HG03558 (cell line): ENCODE measurements around the gene FAM114A1.
"Not testable (repeated sequence)": the region's sequence is repeated elsewhere in the genome, so short reads cannot be mapped to it uniquely, and the experiment has no call there.

Experiments used
- ATAC-seq: cut with Tn5 transposase; IDR thresholded peaks from one replicate; pipeline ENCODE4 v1.9.1; 2021; ENCODE audit warnings: moderate number of reproducible peaks; ENCODE audit not compliant: unreplicated experiment; ENCODE audit errors: extremely low read depth

The FAM114A1 gene

GRCh38 chr4:38896940-38897339 is 29.3 kb downstream of the FAM114A1 start:
- no peak for ATAC-seq

DNA sequence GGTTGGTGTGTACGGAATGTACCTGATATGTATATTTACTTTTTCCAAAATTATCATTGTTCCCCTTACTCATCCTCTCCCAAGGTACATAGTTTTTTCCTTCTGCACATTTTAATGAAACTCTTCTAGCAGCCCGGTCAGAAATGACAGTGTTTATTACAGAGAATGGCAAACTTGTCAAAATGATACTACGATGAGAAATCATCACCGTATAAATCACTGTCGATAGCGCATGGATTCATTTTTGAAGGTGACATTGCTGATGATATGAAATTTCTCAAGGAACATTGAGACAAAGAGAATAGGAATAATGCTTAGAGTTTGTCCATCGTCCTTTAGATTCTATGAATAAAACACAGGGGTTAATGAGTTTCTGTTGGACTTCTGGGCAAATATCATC is 30.6 kb downstream of the FAM114A1 start:
- ATAC-seq, result no peak

GRCh38 chr4:38902221-38902620 is 34.6 kb downstream of the FAM114A1 start:
- no peak for ATAC-seq

GRCh38 chr4:38902695-38903094 is 35.1 kb downstream of the FAM114A1 start:
- no peak for ATAC-seq

GRCh38 chr4:38904090-38904666 is 36.6 kb downstream of the FAM114A1 start:
- no peak for ATAC-seq

- no peak for ATAC-seq
Measured at GRCh38 chr4:38904682-38905081, 37.1 kb downstream of the FAM114A1 start.

GRCh38 chr4:38905652-38906385 is 38.2 kb downstream of the FAM114A1 start:
- ATAC-seq, result no peak

DNA sequence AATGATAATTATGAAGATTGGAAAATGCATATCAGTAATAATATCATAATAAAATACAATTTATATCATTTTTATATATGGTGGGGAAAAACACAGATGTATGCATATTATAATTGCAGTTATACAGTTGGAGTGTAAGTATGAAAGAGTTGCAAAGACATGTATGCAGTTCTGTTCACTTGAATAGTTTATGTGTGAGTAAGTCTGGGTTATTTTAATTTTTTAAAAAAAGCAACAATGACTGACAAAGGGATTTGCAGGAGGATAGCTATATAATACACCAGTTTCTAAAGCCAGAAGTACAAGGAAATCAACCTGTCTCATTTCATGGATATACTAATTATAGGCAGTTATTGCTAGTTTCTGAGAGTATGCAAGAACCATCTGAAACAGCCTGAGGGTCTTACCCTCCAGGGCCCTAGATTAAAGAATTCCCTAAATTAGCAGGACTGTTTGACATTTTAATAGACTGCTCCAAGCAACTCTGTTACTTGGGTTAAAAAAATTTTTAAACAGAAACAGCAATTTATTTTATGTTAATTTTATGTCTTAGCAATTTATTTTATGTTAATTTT is 40.2 kb downstream of the FAM114A1 start:
- no peak for ATAC-seq

- ATAC-seq, result no peak
Measured at GRCh38 chr4:38909015-38909414, 41.4 kb downstream of the FAM114A1 start.

DNA sequence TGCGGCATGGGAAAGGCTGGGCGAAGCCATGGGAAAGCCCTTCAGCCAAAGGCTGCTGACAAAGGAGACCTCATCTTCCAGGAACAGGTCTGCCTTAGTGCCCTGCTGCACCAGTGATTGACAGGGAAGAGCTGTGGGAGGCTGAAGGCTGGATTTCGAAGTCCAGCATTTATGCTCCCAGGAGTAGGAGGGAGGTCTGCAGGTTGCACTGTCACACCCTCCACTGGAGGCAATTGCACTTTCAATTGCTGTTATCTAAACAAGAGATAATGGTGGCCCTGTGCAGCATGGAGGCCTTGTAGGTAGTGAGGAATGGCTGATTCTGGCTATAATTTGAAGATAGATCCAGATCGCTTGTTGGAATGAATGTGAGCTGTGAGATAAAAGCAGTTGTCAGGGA is 43.7 kb downstream of the FAM114A1 start:
- ATAC-seq, result no peak

GRCh38 chr4:38914854-38915253 is 47.2 kb downstream of the FAM114A1 start:
- no peak for ATAC-seq

GRCh38 chr4:38916267-38916666 is 48.7 kb downstream of the FAM114A1 start:
- not testable (repeated sequence) for ATAC-seq

DNA sequence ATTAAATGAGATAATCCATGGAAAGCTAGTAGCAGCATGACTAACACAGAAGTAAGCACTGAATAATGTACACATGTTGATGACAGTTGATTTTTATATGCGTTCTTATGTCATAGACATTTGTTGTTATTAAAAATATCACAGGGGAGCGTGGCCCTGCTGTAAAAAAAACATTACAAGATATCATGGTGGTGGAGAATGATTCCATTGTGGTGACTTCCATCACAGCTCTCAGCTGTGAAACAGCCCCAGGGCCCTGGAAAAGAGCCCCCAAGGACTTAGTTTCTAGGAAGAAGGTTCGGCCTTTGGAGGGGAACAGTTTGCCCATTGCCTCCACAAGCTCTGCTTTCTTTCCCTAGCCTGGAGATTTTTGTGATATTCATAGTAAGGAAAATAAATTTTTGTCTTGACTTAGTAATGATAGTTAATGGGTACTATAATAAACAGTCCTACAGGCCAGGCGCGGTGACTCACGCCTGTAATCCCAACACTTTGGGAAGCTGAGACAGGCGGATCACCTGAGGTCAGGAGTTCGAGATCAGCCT is 49.9 kb downstream of the FAM114A1 start:
- ATAC-seq, result no peak

DNA sequence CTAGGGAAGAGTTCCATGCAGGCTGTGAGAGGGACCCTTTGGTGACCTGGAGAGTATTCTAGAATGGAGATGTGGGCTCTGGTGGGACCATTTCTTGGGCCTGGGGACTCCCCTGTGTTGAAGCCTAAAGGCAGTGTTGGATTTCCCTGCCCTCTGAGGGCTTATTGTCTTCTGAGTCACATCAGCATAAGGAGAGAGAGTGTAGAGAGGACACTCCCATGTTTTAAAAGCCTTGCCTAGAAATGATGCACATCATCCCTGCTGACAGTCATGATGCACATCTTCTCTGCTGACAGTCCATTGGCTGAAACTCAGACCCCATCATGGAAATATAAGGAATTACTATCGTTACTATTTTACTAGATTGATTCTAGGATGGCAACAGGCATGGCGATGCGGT is 51.9 kb downstream of the FAM114A1 start:
- no peak for ATAC-seq

DNA sequence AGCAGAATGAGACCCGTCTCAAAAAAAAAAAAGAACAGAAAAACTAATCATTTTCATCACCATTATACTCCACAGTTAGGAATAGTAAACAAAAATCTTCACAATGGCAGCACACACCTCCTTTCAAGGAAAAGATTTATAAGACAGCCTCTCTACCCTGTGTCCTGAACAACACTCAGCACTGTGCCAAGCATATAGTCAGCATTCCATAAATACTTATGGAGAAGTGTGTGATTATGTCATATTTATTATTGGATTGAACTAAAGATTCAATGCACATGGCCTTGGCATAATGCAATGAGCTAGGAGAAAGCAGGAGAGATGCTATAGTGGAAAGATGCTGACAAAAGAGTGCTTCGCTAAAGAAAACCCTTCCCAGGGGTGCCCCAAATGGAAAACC is 52.6 kb downstream of the FAM114A1 start:
- ATAC-seq, result no peak

DNA sequence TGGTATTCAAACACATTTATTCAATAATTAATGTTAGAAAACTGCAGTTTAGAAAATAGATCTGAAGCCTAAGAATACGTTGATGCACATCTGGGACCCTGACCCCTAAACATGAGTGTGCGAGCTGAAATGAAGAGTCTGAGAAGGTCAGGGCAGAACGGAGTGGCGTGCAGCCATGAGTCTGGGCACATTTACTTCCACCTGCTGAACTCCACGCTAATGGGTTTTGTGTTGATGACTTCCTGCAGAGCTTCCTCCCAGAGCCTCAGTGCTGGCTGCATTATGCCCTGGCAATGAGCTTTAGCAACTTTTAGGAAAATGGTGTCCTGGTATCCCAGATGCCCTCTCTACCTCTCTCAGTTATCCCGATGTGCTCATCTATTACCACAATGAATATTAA is 53.1 kb downstream of the FAM114A1 start:
- no peak for ATAC-seq

DNA sequence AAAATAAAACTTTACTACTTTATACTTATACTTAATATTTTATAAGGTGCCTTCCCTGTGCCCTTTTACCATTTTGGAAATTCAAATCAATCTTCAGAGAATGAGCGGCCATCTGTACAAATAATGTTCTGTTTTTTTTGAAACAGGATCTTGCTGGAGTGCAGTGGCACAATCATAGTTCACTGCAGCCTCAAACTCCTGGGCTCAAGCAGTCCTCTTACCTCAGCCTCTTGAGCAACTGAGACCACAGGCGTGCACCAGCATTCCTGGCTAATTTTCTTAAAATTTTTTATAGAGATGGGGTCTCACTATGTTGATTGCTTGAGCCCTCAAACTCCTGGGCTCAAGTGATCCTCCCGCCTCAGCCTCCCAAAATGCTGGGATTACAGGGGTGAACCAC is 53.5 kb downstream of the FAM114A1 start:
- ATAC-seq, result no peak

- no peak for ATAC-seq
Measured at GRCh38 chr4:38923746-38924145, 56.1 kb downstream of the FAM114A1 start.

- no peak for ATAC-seq
Measured at GRCh38 chr4:38924353-38924752, 56.7 kb downstream of the FAM114A1 start.

GRCh38 chr4:38925492-38926413 is 58.1 kb downstream of the FAM114A1 start:
- no peak for ATAC-seq
